Smooth muscle cell (in vitro differentiated cells): ENCODE results near the gene SUMO2. TPM values are rescaled to one million over a fixed set of nuclear protein-coding genes. Genes with fewer than 3 reads are reported as not detected.
"Not testable (repeated sequence)": the region's sequence is repeated elsewhere in the genome, so short reads cannot be mapped to it uniquely, and the experiment has no call there.

Experiments used
- DNase-seq: peaks from one replicate; lab custom pipeline; 2025; ENCODE audit not compliant: unreplicated experiment; lab: John Stamatoyannopoulos, UW
- H2AFZ ChIP-seq: fragments of 200-600 bp; sonication (generic); 2 replicates; pipeline ENCODE4 v1.6.0; 2016; ENCODE audit warnings: antibody characterized with exemption, low read depth, mild to moderate bottlenecking
- H3F3A ChIP-seq: fragments of 200-600 bp; sonication (generic); 2 replicates; pipeline ENCODE4 v1.6.0; 2017; ENCODE audit warnings: antibody characterized with exemption, low read depth
- H3K27ac ChIP-seq: fragments of 200-600 bp; sonication (generic); 2 replicates; pipeline ENCODE4 v1.5.1; 2016; ENCODE audit warnings: low read depth, mild to moderate bottlenecking
- H3K27me3 ChIP-seq: fragments of 200-600 bp; sonication (generic); 2 replicates; pipeline ENCODE4 v1.6.1; 2016; ENCODE audit warnings: low read depth, mild to moderate bottlenecking
- H3K36me3 ChIP-seq: fragments of 200-600 bp; sonication (generic); 2 replicates; pipeline ENCODE4 v1.5.1; 2016; ENCODE audit warnings: low read depth
- H3K4me1 ChIP-seq: fragments of 200-600 bp; sonication (generic); 2 replicates; pipeline ENCODE4 v1.5.1; 2016; ENCODE audit warnings: low read depth
- H3K4me2 ChIP-seq: fragments of 200-600 bp; sonication (generic); 2 replicates; pipeline ENCODE4 v1.6.0; 2016; ENCODE audit warnings: mild to moderate bottlenecking
- H3K4me3 ChIP-seq: fragments of 200-600 bp; sonication (generic); 2 replicates; pipeline ENCODE4 v1.5.1; 2016; ENCODE audit warnings: mild to moderate bottlenecking
- H3K79me2 ChIP-seq: fragments of 200-600 bp; sonication (generic); 2 replicates; pipeline ENCODE4 v1.6.0; 2016; ENCODE audit warnings: low read depth, mild to moderate bottlenecking
- H3K9ac ChIP-seq: fragments of 200-600 bp; sonication (generic); 2 replicates; pipeline ENCODE4 v1.6.0; 2016; ENCODE audit warnings: low read depth
- H3K9me3 ChIP-seq: fragments of 200-600 bp; sonication (generic); replicated peaks from 2 replicates; pipeline ENCODE4 v1.5.1; 2016; ENCODE audit warnings: low read depth
- H4K20me1 ChIP-seq: fragments of 200-600 bp; sonication (generic); 2 replicates; pipeline ENCODE4 v1.6.0; 2016; ENCODE audit warnings: low read depth
- CTCF ChIP-seq: fragments of 200-600 bp; sonication (generic); IDR thresholded peaks from 2 replicates; pipeline ENCODE4 v1.5.1; 2017; ENCODE audit warnings: borderline replicate concordance, mild to moderate bottlenecking, antibody characterized with exemption; ENCODE audit not compliant: insufficient read depth, poor library complexity, severe bottlenecking
- WGBS: methylation state at CpG from one replicate; pipeline ENCODE4 v1.1.7; 2016; ENCODE audit warnings: low lambda C conversion rate; 5-methylcytosine and 5-hydroxymethylcytosine counted together
- polyA plus RNA-seq: library from polyadenylated mRNA; unstranded; fragments of >200 nt; fragmentation: Nextera tagmentation; extraction: Ambion mirVana; gene quantifications from 2 replicates; pipeline ENCODE4 v1.2.1, GENCODE V29; 2016
- total RNA-seq: library from RNA; depleted of rRNA; stranded (reverse); fragments of >200 nt; gene quantifications from 2 replicates; pipeline ENCODE4 v1.2.3, GENCODE V29; 2014

Gene SUMO2
- total and polyA plus RNA-seq, 2 experiments from 2014 or later: 111 to 419 TPM

- peaks cover 47% of the 10 kb centered on the region for H3K79me2 ChIP-seq
Observed at GRCh38 chr17:75207760-75208159, 25.0 kb upstream of the SUMO2 start.

GRCh38 chr17:75207050-75207407 is 24.3 kb upstream of the SUMO2 start:
- not testable (repeated sequence) for DNase-seq, H3K27ac ChIP-seq, H3K36me3 ChIP-seq, H3K9ac ChIP-seq, H3K9me3 ChIP-seq, H2AFZ ChIP-seq, H4K20me1 ChIP-seq, H3K27me3 ChIP-seq, H3F3A ChIP-seq
- peak overlapping the region; percentile 81 for H3K4me3 ChIP-seq
- H3K4me2 ChIP-seq: peak overlapping the region; percentile 92
- H3K79me2 ChIP-seq: peaks cover 47% of the 10 kb centered on the region
- peaks cover 13% of the 10 kb centered on the region for H3K4me1 ChIP-seq
- 91% methylated on average over 8 of the region's 8 CpGs for WGBS

More at GRCh38 chr17:75207760-75208159, 25.0 kb upstream of the SUMO2 start:
- TF ChIP-seq CTCF: no peak
- Histone ChIP-seq H3F3A (peaks cover 4% of the 10 kb centered on the region), H3K9ac (no peak overlapping the region), H3K27me3 (no peaks in the 10 kb centered on the region), H3K4me3 (no peak overlapping the region), H3K9me3 (no peaks in the 10 kb centered on the region), H3K4me2 (no peak overlapping the region), H3K36me3 (peaks cover 12% of the 10 kb centered on the region), H2AFZ (no peak overlapping the region), H3K4me1 (peaks cover 13% of the 10 kb centered on the region), H3K27ac (no peak overlapping the region), H4K20me1 (no peaks in the 10 kb centered on the region)
- WGBS: 89% methylated on average over 12 of the region's 12 CpGs
- no peak for DNase-seq

DNA sequence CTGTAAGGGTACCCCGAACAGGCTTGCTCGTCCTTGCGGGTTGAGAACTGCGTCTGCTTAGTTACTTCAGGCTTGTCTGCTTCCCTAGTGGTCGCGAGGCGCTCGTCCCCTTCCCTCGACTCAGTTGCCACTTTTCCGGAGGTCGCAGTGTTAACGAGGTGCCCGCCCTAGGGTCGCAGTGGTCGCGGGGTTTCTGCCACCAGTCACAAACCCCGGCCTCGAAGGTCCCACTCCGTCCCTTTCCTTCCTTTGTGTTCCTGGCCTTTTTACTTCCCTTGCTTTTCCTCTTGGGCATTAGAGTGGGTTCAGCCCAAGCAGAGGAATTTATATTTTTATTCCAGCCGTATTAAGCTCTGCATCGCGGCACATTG is 23.0 kb upstream of the SUMO2 start:
- Histone ChIP-seq H3K4me1 (peaks cover 13% of the 10 kb centered on the region), H3K36me3 (peaks cover 8% of the 10 kb centered on the region), H3K4me2 (peak overlapping the region; percentile 92), H3K9ac (peak overlapping the region; percentile 99), H2AFZ (peak overlapping the region; percentile 98), H3K79me2 (peaks cover 47% of the 10 kb centered on the region), H3F3A (peaks cover 4% of the 10 kb centered on the region), H3K9me3 (no peaks in the 10 kb centered on the region), H4K20me1 (no peaks in the 10 kb centered on the region), H3K27me3 (no peaks in the 10 kb centered on the region), H3K4me3 (peak overlapping the region; percentile 81), H3K27ac (peak overlapping the region; percentile 97)
- under 1% methylated on average over 22 of the region's 22 CpGs for WGBS
- no peak for TF ChIP-seq CTCF
- DNase-seq: no peak

DNA sequence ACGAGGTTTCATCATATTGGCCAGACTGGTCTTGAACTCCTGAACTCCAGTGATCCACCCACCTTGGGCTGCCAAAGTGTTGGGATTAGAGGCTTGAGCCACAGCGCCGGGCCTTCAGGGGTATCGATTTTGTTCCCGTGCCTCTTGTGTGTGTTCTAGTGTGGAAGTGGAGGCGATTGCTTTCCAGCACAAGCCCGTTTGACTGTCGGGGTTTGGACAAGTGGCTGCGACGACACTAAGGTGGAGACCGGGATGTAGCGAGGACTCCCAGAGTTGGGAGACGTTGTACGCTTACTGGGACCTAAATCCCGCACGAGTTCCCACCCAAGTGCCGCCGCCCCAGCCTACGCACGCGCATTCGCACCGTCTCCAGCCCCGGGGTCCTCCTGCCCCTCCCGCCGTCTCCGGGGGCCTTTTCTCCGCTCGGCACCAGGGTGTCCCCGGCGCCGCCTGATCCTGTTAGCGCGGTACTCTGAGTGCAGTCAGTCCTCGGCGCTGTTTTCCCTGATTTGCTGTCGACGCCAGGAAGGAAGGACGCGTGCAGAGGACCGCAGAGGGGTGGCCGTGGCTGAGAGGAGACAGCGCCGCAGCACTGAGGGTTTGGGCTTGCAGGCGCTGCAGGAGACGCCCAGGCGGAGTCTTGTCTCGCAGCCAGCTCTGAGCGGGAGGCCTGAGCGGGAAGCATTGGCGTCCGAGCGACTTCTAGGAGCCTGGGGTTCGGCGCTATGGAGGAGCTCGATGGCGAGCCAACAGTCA is 22.5 kb upstream of the SUMO2 start, which contains the start of gene NUP85:
Gene NUP85, plus strand, starts transcription at position 643 of the 756 bp plus-strand sequence. Its CDS starts 83 bp downstream, at position 726.
- under 1% methylated on average over 55 of the region's 57 CpGs for WGBS
- Histone ChIP-seq H3K9me3 (no peaks in the 10 kb centered on the region), H4K20me1 (no peaks in the 10 kb centered on the region), H3F3A (peaks cover 4% of the 10 kb centered on the region), H2AFZ (peak within 1 kb of the TSS; percentile 98), H3K4me3 (peak within 1 kb of the TSS; percentile 81), H3K27ac (peak within 1 kb of the TSS; percentile 97), H3K27me3 (no peaks in the 10 kb centered on the region), H3K79me2 (peaks cover 47% of the 10 kb centered on the region), H3K4me1 (peaks cover 13% of the 10 kb centered on the region), H3K4me2 (peak within 1 kb of the TSS; percentile 92), H3K36me3 (peaks cover 5% of the 10 kb centered on the region), H3K9ac (peak within 1 kb of the TSS; percentile 99)
- TF ChIP-seq CTCF: no peak
- peak; percentile 85 for DNase-seq
